Liver (tissue), 3 donors: Measurements from ENCODE around the gene THTPA.

ENCODE experiments used
- HNF4G ChIP-seq: IDR thresholded peaks from 2 replicates; pipeline ENCODE4 v1.6.1; 2016; ENCODE audit warnings: antibody characterized with exemption
- RAD21 ChIP-seq, 2 donors: IDR thresholded peaks; 2 replicates each; pipeline ENCODE4 v1.6.1; 2016; ENCODE audit warnings: antibody characterized with exemption in 2 of 2, mild to moderate bottlenecking in 2 of 2
- TF ChIP-seq, protein P1 (sequence below): IDR thresholded peaks from 2 replicates; pipeline ENCODE4 v1.6.1; 2016; ENCODE audit warnings: antibody characterized with exemption
- TF ChIP-seq, protein P2 (sequence below): fragments of 150-350 bp; IDR thresholded peaks from 2 replicates; pipeline ENCODE4 v1.5.1; 2017; ENCODE audit warnings: improper control_type of control experiment, low read depth, low read length; ENCODE audit not compliant: missing input control
- TF ChIP-seq, protein P3 (sequence below): IDR thresholded peaks from 2 replicates; pipeline ENCODE4 v1.6.1; 2016; ENCODE audit warnings: antibody characterized with exemption
- donor health status: healthy.
- donor health status: healthy.

DNA sequence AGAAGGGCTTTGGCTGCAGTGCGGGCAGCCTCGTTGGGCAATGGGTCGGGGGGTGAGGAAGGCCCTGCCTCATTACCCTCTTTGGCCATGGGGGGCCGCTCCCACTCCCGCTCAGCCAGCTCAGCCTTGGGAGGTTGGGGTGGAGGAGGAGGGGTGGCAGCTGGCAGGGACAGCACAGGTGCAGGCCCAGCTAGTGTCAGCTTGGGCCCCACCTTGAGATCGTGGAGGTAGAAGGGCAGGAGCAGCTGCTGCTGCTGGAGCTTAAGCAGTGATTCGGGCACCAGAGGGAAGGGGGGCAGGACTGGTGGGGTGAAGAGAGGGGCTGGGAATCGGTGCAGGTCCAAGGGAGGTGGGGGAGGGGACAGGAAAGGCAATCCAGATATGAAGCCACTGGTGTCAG lies 30.5 kb upstream of the THTPA start:
- TF ChIP-seq, protein P1, sequence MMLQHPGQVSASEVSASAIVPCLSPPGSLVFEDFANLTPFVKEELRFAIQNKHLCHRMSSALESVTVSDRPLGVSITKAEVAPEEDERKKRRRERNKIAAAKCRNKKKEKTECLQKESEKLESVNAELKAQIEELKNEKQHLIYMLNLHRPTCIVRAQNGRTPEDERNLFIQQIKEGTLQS, result no peak
- TF ChIP-seq RAD21 (IDR thresholded peaks at IDR 0.05) (no peak), HNF4G (no peak)
- TF ChIP-seq, protein P2, sequence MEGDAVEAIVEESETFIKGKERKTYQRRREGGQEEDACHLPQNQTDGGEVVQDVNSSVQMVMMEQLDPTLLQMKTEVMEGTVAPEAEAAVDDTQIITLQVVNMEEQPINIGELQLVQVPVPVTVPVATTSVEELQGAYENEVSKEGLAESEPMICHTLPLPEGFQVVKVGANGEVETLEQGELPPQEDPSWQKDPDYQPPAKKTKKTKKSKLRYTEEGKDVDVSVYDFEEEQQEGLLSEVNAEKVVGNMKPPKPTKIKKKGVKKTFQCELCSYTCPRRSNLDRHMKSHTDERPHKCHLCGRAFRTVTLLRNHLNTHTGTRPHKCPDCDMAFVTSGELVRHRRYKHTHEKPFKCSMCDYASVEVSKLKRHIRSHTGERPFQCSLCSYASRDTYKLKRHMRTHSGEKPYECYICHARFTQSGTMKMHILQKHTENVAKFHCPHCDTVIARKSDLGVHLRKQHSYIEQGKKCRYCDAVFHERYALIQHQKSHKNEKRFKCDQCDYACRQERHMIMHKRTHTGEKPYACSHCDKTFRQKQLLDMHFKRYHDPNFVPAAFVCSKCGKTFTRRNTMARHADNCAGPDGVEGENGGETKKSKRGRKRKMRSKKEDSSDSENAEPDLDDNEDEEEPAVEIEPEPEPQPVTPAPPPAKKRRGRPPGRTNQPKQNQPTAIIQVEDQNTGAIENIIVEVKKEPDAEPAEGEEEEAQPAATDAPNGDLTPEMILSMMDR, result no peak
- TF ChIP-seq, protein P3, sequence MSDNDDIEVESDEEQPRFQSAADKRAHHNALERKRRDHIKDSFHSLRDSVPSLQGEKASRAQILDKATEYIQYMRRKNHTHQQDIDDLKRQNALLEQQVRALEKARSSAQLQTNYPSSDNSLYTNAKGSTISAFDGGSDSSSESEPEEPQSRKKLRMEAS, result no peak
